ENCODE data around the gene PDIA4.
"Not testable (repeated sequence)": the region's sequence is repeated elsewhere in the genome, so short reads cannot be mapped to it uniquely, and the experiment has no call there.

PDIA4 gene

DNA sequence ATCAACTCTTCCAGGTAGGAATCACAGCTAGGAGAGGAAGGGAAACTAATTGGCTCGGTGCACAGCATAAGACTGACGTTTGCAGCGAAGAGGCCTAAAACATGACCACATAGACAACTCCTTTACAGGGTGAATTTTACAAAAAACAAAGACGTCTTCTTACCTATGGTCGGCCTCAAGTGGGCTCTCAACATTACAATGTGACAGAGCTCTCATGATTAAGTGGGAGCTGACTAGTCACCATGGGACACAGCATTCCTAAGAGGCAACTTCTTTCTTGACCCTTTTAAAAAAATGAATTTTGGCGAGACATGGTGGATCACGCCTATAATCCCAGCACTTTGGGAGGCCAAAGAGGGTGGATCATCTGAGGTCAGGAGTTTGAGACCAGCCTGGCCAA is 4.6 kb downstream of the PDIA4 start:
- CTCF ChIA-PET: interaction anchor here (0.9 kb wide), 1 partner anchor 18 kb away, joined by 4 read pairs; no protein-coding TSS in a partner anchor
- POLR2A ChIA-PET (ENCODE audit: low non-redundant PET): no interaction called here

GRCh38 chr7:149022756-149023360 is 5.4 kb downstream of the PDIA4 start:
- DNase-seq (ENCODE audit: low spot score): no peak
- TF ChIP-seq CTCF (conservative IDR thresholded peaks at IDR 0.05; ENCODE audit: low read depth): no peak
- ChIA-PET CTCF (interaction anchor here (0.6 kb wide), 1 partner anchor 511 kb away, joined by 3 read pairs; no protein-coding TSS in a partner anchor), POLR2A (ENCODE audit: low non-redundant PET) (no interaction called here)
- H3K27ac ChIP-seq: peak overlapping the region; percentile 37

More for the DNA sequence above, 4.6 kb downstream of the PDIA4 start:
- DNase-seq (ENCODE audit: low spot score): no peak
- TF ChIP-seq CTCF (conservative IDR thresholded peaks at IDR 0.05; ENCODE audit: low read depth): no peak
- H3K27ac ChIP-seq: peak overlapping the region; percentile 28

DNA sequence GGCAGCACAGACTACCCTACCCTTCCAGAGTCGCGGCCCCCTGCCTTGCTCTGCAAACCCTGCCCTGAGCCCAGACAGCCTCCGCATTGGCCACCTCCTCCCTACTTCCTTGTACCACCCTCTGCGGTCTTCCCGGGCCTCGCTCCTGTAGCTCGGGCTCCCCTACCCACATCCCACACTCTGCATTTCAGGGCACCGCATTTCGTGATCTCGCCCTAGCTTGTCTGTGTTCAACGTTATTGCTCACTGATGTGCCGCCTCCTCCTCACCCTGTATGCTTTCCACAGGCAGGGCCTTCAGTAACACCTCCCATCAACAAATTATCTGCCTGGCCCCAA is 6.6 kb downstream of the PDIA4 start:
- peak overlapping the region; percentile 16 for H3K27ac ChIP-seq
- CTCF ChIA-PET: no interaction called here
- TF ChIP-seq CTCF (conservative IDR thresholded peaks at IDR 0.05; ENCODE audit: low read depth): no peak
- DNase-seq (ENCODE audit: low spot score): no peak
- POLR2A ChIA-PET (ENCODE audit: low non-redundant PET): no interaction called here

DNA sequence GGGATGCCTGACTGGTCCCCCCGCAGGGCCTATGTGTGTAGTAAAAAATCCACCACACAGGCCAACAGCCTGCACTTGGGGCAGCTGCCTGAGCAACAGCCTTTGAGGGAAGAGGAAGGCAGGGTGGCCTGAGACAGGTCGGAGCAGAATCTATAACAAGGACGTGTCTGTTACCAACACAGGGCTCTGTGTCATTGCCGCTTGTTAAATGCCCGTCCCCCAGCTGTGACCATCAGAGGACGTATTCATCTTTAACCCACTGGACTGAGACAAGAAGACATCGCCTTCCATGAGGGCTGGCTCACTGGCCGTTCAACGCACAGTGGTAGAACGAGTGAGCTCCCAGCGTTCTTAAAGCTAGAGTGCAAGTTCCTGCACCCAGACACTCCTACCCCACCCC is 7.8 kb downstream of the PDIA4 start:
- ChIA-PET CTCF (no interaction called here), POLR2A (ENCODE audit: low non-redundant PET) (no interaction called here)
- DNase-seq (ENCODE audit: low spot score): no peak
- TF ChIP-seq CTCF (conservative IDR thresholded peaks at IDR 0.05; ENCODE audit: low read depth): no peak
- H3K27ac ChIP-seq: no peak overlapping the region

- ChIA-PET POLR2A (ENCODE audit: low non-redundant PET) (no interaction called here), CTCF (no interaction called here)
- DNase-seq (ENCODE audit: low spot score): no peak
- no peak for TF ChIP-seq CTCF (conservative IDR thresholded peaks at IDR 0.05; ENCODE audit: low read depth)
- H3K27ac ChIP-seq: no peak overlapping the region
These were observed 11.4 kb downstream of the PDIA4 start for GRCh38 chr7:149016876-149017275.

- CTCF ChIA-PET: no interaction called here
- DNase-seq (ENCODE audit: low spot score): no peak
- POLR2A ChIA-PET (ENCODE audit: low non-redundant PET): no interaction called here
- TF ChIP-seq CTCF (conservative IDR thresholded peaks at IDR 0.05; ENCODE audit: low read depth): no peak
- H3K27ac ChIP-seq: no peak overlapping the region
These were observed 14.0 kb downstream of the PDIA4 start for GRCh38 chr7:149014309-149014708.

GRCh38 chr7:149013876-149014275 is 14.4 kb downstream of the PDIA4 start:
- DNase-seq (ENCODE audit: low spot score): no peak
- ChIA-PET CTCF (no interaction called here), POLR2A (ENCODE audit: low non-redundant PET) (no interaction called here)
- no peak for TF ChIP-seq CTCF (conservative IDR thresholded peaks at IDR 0.05; ENCODE audit: low read depth)
- H3K27ac ChIP-seq: no peak overlapping the region

DNA sequence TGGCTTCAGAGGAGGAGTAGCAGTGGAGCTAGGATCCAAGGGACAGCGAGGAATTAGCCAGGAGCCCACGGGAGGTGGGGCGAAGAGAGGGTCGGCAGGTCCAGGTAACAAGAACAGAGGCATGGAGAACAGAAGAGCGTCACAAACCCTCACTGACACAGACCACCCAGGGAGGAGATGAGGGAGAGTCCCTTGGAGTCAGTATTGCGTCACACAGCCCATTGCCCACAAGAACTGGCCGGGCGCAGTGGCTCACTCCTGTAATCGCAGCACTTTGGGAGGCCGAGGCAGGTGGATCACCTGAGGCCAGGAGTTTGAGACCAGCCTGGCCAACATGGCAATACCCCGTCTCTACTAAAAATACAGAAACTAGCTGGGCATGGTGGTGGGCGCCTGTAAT is 15.6 kb downstream of the PDIA4 start:
- CTCF ChIA-PET; DNase-seq (ENCODE audit: low spot score); H3K27ac ChIP-seq; POLR2A ChIA-PET (ENCODE audit: low non-redundant PET): not testable (repeated sequence)
